Limb (tissue), 2 donors: ENCODE data around the gene ATP2B3.

ENCODE experiments used
- DNase-seq, 2 donors: peaks; one replicate each; pipeline ENCODE4 v3.0.0-alpha.2; 2016; ENCODE audit errors: extremely low spot score in 2 of 2

ATP2B3 gene

DNA sequence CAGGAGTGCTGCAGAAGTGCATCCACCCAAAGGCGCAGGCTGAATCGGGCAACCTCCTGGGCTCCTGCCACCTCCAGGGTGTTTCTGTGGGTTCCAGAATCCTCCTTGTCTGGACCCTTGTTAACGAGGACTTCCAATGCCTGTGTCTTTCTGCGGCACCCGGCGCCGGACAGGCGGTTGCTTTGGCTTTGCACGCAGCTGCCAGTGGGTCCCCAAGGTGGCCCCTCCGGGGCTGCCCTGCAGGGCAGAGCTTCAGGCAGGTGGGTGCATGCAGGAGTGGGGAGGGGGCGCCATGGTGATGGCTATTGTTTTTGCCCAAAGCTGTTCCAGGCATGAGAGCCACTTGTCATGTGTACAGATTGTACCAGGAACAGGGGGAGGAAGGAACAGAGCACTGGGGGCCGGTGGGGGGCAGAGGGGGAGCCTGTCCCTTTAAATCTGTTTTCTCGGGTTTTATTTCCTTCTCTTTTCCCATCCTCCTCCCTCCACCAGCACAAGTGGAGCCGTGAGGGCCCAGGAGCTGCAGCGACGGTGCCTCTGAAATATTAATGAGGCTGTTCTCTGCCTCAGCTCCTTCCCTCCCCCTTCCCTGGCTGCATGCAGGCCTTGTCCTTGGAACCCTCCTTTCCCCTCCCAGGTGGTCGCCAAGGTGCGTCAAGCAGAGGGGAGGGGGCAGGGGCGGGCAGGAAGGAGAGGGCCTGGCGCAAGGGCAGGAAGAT lies 13.1 kb downstream of the ATP2B3 start:
- DNase-seq = no peak

DNA sequence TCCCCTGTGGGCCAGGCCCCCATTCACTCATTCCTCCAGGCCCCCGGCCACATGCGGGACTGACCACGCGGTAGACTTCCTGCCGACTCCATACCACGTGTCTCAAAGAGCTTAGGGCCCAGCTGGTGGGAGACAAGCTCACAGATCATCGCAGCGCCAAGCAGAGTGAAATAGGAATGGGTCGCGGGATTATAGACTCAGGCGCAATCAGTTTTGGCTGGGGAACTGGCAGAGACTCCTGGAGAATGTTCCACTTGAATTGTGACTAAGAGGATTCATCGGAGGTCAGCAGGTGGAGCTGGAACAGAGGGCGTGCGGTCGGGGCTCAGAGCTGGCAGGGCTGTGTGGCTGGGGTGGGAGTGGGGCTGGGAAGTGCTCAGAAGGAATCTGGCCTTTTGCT lies 15.6 kb downstream of the ATP2B3 start:
- no peak for DNase-seq

DNA sequence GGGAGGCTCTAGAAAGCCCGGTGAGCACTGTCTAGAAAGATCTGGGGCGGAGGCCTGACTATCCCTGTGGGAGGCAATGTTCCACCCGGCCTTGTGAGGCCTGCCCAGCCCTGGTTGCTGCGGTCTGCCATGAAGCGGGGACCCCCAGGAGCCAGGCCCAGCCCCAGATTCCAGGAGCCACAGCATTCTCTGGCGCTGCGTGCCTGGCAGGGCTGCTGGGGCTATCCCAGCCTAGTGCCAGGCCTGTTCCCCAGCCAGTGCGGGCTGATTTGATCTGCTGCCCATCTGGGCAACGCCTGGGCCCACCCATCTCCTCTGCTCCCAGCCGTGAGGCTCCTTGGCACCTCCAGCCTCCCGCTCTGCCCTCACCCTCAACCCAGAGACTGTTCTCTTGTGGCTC lies 19.6 kb downstream of the ATP2B3 start:
- DNase-seq = no peak

DNA sequence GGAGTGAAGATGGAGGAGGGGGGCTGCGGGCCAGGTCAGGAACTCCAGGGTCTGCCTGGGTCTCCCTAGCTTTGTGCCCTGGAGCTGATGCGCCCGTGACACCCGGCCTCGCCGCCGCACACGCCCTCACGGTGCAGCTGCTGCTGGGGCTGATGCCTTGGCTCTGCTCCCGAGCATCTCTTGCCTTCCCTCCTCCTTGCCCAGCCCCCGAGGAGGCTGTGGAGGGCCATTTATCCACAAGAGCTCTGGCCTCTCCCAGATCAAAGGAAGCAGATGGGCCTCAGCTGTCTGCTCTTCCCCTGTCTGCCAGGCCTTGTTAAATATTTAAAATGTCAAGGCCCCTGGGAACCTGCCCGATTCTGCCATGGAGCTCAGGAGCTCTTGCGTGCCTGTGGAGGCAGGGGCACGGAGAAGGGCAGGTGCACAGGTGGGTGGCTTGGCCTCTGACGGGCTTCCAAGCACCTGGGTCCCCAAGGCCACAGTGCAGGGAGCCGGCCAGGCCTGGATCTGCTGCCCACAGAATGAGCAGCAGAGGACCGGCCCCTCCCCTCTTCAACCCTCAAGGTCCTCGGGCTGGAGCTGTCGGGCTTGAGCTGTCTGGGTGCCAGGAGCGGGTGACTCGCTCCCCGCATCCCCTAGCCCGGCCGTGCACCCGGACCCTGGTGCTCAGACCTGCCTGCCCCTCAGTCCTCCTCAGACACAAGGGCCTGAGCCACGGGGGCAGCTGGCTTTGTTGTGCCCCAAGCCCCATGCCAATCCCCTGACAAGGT lies 20.3 kb downstream of the ATP2B3 start:
- DNase-seq = no peak

- no peak for DNase-seq
Observed at GRCh38 chrX:153538424-153538823, 21.0 kb downstream of the ATP2B3 start.

GRCh38 chrX:153539171-153539978 lies 21.9 kb downstream of the ATP2B3 start:
- DNase-seq = peak; percentile 24 to 76

DNA sequence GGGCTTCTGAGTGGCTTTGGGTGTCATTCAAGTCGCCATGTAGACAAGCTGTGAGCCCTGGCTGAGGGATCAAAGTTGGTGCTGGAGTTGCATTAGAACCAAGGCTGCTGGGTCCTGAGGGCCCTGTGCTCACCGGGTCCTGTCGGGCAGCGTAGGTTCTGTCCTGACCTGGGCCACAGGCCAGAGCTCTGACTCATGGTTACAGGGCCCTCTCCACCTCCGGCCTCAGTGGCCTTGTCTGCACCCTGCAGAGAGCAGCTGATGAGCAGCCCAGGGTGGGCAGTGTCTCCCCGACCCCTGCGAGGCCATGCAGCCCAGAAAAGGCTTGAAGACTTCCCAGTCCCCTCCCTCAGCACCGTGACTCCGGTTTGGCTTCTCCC lies 22.5 kb downstream of the ATP2B3 start:
- no peak for DNase-seq

GRCh38 chrX:153544727-153545126 lies 27.3 kb downstream of the ATP2B3 start:
- DNase-seq = no peak

DNA sequence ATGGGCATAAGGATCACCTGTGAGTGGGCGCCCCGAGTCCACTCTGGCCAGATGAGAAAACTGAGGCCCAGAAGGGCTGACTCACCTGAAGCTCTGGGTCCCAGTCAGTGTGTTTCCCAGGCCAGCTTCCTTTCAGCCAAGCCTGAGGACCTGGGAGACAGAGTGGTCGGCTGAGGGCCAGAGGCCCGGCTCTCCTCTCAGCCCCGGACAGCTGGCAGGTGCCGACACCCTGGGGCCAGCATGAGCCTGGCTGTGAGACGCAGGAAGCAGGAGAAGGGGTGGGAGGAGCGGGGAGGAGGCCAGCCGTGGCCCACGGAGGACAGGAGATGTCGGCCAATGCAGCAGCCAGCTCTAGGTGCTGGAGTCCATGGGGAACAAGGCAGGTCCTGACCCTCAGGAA lies 28.9 kb downstream of the ATP2B3 start:
- no peak for DNase-seq

DNA sequence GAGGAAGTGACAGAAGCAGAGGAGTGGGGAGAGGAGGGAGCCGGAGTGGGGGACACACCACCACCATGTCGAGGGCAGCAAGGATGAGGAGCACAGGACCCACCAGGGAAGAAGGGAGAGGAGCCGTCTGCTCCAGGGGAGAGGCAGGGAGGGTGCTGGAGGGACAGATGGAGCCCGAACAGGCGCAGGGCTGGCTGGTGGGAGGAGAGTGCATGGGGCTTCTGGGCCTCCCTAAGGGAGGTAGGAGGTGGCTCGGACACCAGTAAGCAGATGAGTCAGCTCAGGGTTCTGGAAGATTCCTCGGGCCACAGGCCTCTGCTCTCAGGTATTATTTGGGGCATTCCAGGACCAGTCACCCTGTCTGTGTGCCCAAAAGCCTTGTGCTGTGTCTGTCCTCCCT lies 29.8 kb downstream of the ATP2B3 start:
- DNase-seq = no peak

- DNase-seq = no peak
Observed at GRCh38 chrX:153549231-153549630, 31.8 kb downstream of the ATP2B3 start.

GRCh38 chrX:153549807-153550206 lies 32.4 kb downstream of the ATP2B3 start:
- DNase-seq = no peak

DNA sequence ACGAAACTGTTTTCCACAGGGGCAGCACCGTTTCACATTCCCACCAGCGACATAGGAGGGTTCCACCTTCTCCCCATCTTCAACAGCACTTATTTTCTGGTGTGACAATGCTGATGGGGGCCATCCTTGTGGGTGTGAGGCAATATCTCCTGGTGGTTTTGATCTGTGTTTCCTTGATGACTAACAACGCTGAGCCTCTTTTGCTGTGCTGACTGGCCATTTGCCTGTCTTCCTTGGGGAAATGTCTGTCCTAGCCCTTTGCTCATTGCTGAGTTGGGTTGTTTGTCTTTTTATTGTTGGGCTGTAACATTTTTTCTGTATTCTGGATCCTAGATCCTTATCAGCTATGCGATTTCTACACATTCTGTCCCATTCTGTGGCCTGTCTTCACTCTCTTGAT lies 33.7 kb downstream of the ATP2B3 start:
- DNase-seq = no peak

DNA sequence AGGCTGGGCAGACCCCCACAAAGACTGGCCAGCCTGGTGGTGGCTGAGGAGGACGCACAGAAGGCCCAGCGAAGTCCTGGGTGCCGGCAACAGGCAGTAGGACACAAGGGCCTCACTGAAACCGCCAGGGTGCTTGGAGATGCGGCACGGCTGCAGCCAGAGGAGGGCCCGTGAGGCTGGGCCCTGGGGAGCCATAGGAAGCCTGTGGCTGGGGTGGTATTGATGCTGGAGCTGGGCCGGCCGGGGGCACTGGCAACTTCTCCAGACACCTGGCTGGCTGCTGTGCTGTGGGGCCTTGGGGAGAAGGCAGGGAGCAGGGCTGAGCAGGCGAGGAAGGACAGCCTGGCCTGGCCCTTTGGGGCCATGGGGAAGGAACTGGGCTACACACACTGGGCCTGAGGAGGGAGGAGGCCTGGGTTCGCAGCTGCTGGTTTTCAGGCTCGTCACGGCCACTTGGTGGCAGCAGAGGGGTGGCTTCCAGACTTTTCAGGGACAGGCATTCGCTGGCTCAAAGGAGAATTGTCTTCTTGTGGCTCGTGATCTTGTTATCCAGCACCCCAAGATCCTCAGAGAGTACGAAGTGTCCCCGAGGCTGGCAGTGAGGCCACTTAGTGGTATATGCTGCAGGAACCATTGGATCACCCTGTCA lies 37.2 kb downstream of the ATP2B3 start:
- DNase-seq = peak; percentile 15 to 75

GRCh38 chrX:153556767-153557166 lies 39.3 kb downstream of the ATP2B3 start:
- DNase-seq = no peak

DNA sequence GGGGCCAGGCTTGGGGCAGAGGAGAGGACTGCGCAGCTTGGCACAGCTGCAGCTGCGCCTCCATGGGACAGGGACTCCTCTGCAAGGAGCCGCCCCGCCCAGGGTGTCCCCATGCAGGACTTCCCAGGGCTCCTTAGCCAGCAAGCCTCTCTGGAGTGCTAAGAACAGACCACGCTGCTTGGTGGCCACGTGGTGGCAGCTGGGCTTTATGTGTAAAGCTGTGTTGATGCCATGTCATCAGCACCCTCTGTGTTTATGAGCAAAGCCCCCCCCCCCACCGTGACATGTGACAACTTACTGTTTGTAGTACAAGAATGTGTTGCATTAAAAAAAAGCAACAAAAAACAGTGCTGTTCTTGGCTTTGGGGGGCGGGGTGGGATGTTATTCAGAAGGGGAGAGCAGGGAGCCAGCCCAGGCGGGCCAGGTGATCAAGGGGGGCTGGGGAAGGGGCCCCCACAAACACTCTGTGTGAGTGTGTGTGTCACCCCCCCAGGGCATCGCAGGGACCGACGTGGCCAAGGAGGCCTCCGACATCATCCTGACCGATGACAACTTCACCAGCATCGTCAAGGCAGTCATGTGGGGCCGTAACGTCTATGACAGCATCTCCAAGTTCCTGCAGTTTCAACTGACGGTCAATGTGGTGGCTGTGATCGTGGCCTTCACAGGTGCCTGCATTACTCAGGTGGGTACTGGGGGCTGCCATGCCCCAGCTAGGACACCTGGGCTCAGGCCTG lies 40.3 kb downstream of the ATP2B3 start:
- DNase-seq = no peak

DNA sequence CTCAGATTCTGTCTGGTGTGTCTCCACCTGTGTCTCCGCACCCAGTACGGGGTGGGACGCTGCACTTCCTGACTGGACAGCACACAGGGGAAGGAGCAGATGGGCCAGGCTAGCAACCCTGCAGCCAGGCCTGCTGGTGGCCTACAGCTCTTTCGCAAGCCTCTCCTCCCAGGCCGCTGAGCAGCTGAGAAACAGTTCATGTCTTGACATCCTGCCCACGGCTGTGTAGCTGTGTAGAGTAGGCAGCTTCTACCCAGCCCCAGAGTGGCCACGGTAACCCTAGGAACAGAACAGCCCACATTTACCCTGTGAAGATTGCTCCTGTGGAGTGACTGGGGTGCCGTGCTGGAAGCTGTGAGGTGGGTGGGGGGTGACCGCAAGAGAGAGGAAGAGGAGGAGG lies 42.6 kb downstream of the ATP2B3 start:
- no peak for DNase-seq

DNA sequence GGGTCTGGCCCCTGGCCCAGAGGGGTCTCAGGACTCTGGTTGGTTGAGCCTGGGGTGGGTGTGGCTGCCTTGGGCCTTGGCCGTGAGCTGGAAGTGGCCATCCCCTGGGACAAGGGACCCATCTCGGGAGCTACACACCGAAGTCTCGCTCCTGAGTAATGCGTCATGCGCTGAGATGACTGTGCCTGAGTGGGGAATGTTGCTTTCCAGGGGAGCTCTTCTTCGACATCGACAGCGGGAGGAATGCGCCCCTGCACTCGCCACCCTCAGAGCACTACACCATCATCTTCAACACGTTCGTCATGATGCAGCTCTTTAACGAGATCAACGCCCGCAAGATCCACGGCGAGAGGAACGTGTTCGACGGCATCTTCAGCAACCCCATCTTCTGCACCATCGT lies 43.0 kb downstream of the ATP2B3 start:
- DNase-seq = no peak

- DNase-seq = no peak
Observed at GRCh38 chrX:153561337-153561736, 43.9 kb downstream of the ATP2B3 start.

- no peak for DNase-seq
Observed at GRCh38 chrX:153562546-153562945, 45.1 kb downstream of the ATP2B3 start.

DNA sequence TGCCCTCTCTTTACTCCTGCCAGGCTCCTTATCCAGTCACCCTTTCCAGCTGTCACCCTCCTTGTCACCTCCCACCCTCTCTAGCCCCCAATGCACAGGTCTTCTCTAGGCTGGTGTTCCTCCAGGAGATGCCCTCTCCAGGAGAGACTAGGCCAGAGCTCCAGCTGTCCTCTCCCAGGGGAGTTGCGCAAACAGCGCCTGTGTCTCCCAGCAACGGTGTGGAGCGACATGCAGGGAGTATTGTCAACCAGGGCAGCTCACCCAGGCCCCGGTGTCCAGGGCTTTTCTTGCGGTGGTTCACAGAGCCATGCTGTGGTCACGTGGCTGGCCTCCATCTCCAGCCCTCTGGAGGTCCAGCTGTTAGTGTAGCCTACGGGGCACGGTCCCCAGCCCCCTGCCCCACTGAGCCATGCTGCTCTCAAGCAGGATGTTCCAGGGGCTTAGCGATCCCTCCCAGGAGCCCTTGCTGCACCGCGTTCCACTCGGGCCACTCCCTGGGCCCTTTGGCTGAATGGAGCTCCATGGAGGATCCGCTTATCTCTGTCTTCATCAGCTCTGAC lies 46.7 kb downstream of the ATP2B3 start:
- DNase-seq = no peak
